HEK293 (cell line): ENCODE measurements around the gene SEC22B.
"Not testable (repeated sequence)": the region's sequence is repeated elsewhere in the genome, so short reads cannot be mapped to it uniquely, and the experiment has no call there.

ENCODE experiments used
- PRDM10 ChIP-seq: fragments of 450-650 bp; formaldehyde crosslinking; IDR thresholded peaks from 2 replicates; pipeline ENCODE4 v1.5.1; 2016; ENCODE audit warnings: missing biosample characterization, missing genetic modification characterization
- ZBTB26 ChIP-seq: fragments of 450-650 bp; formaldehyde crosslinking; optimal IDR thresholded peaks from 2 replicates; pipeline ENCODE3; 2016; ENCODE audit warnings: missing biosample characterization, mild to moderate bottlenecking, missing genetic modification characterization
- ZNF140 ChIP-seq: fragments of 450-650 bp; formaldehyde crosslinking; IDR thresholded peaks from 2 replicates; pipeline ENCODE4 v1.5.1; 2016; ENCODE audit warnings: missing biosample characterization, missing genetic modification characterization
- ZNF362 ChIP-seq: fragments of 450-650 bp; formaldehyde crosslinking; IDR thresholded peaks from 2 replicates; pipeline ENCODE4 v1.5.1; 2016; ENCODE audit warnings: missing biosample characterization, missing genetic modification characterization
- ZNF621 ChIP-seq: fragments of 450-650 bp; formaldehyde crosslinking; IDR thresholded peaks from 2 replicates; pipeline ENCODE4 v1.5.1; 2017; ENCODE audit warnings: missing biosample characterization, missing genetic modification characterization
- TF ChIP-seq, protein P1 (sequence below): fragments of 450-650 bp; formaldehyde crosslinking; IDR thresholded peaks from 2 replicates; pipeline ENCODE4 v1.5.1; 2016; ENCODE audit warnings: missing biosample characterization, missing genetic modification characterization
- TF ChIP-seq, protein P2 (sequence below): fragments of 450-650 bp; formaldehyde crosslinking; IDR thresholded peaks from 2 replicates; pipeline ENCODE4 v1.5.1; 2016; ENCODE audit warnings: missing biosample characterization, missing genetic modification characterization

GRCh38 chr1:120188626-120189025 is 12.3 kb upstream of the SEC22B start:
- TF ChIP-seq PRDM10 (tag by site-specific recombination); ZNF362 (tag by site-specific recombination); ZNF621 (tag by site-specific recombination); ZNF140; ZBTB26 (tag by site-specific recombination): not testable (repeated sequence)
- TF ChIP-seq, protein P1, sequence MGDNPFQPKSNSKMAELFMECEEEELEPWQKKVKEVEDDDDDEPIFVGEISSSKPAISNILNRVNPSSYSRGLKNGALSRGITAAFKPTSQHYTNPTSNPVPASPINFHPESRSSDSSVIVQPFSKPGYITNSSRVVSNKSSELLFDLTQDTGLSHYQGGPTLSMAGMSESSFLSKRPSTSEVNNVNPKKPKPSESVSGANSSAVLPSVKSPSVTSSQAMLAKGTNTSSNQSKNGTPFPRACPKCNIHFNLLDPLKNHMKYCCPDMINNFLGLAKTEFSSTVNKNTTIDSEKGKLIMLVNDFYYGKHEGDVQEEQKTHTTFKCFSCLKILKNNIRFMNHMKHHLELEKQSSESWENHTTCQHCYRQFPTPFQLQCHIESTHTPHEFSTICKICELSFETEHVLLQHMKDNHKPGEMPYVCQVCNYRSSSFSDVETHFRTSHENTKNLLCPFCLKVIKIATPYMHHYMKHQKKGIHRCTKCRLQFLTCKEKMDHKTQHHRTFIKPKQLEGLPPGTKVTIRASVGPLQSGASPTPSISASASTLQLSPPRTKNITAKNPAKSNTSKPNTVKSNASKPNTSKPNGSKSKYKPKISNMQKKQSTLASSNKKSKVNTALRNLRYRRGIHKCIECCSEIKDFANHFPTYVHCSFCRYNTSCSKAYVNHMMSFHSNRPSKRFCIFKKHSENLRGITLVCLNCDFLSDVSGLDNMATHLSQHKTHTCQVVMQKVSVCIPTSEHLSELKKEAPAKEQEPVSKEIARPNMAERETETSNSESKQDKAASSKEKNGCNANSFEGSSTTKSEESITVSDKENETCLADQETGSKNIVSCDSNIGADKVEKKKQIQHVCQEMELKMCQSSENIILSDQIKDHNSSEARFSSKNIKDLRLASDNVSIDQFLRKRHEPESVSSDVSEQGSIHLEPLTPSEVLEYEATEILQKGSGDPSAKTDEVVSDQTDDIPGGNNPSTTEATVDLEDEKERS = not testable (repeated sequence)
- TF ChIP-seq, protein P2, sequence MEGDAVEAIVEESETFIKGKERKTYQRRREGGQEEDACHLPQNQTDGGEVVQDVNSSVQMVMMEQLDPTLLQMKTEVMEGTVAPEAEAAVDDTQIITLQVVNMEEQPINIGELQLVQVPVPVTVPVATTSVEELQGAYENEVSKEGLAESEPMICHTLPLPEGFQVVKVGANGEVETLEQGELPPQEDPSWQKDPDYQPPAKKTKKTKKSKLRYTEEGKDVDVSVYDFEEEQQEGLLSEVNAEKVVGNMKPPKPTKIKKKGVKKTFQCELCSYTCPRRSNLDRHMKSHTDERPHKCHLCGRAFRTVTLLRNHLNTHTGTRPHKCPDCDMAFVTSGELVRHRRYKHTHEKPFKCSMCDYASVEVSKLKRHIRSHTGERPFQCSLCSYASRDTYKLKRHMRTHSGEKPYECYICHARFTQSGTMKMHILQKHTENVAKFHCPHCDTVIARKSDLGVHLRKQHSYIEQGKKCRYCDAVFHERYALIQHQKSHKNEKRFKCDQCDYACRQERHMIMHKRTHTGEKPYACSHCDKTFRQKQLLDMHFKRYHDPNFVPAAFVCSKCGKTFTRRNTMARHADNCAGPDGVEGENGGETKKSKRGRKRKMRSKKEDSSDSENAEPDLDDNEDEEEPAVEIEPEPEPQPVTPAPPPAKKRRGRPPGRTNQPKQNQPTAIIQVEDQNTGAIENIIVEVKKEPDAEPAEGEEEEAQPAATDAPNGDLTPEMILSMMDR = not testable (repeated sequence)
